K562 (cell line): ENCODE results near the gene PIGQ. TPM values are rescaled to one million over a fixed set of nuclear protein-coding genes. Genes with fewer than 3 reads are reported as not detected.

ENCODE experiments used
- CHD1 ChIP-seq: fragments of 200-600 bp; sonication (generic); IDR thresholded peaks from one replicate; pipeline ENCODE4 v1.6.1; 2012; ENCODE audit warnings: mild to moderate bottlenecking, moderate library complexity, low read length, inconsistent platforms
- EP400 ChIP-seq: fragments of 450-650 bp; IDR thresholded peaks from 2 replicates; pipeline ENCODE4 v1.6.1; 2017; ENCODE audit warnings: antibody characterized with exemption, mild to moderate bottlenecking, moderate library complexity
- ETV6 ChIP-seq, 3 experiments: fragments of 150-350 bp in 1 of 3; sonication (generic) in 1 of 3; formaldehyde crosslinking in 1 of 3; IDR thresholded peaks; 2 replicates each; pipeline versions ENCODE4 v1.6.1 to v1.8.0; 2014 to 2022; ENCODE audit warnings: borderline replicate concordance in 2 of 3, low read depth in 2 of 3, antibody characterized with exemption in 1 of 3, low read length in 1 of 3, mild to moderate bottlenecking in 1 of 3, missing genetic modification reagents in 1 of 3
- HDAC8 ChIP-seq: fragments of 450-650 bp; IDR thresholded peaks from 2 replicates; pipeline ENCODE4 v1.6.1; 2016; ENCODE audit warnings: mild to moderate bottlenecking, missing genetic modification characterization, moderate library complexity, missing compliant biosample characterization
- HNRNPL ChIP-seq: fragments of 200-400 bp; formaldehyde crosslinking; IDR thresholded peaks from 2 replicates; pipeline ENCODE4 v1.6.1; 2017; ENCODE audit warnings: low read depth, mild to moderate bottlenecking, low read length
- KDM2B ChIP-seq: fragments of 250-450 bp; sonication (Bioruptor Pico); IDR thresholded peaks from 2 replicates; pipeline ENCODE4 v1.8.0; 2021; ENCODE audit warnings: mild to moderate bottlenecking, moderate library complexity
- L3MBTL2 ChIP-seq: fragments of 450-650 bp; IDR thresholded peaks from 2 replicates; pipeline ENCODE4 v1.6.1; 2016; ENCODE audit warnings: mild to moderate bottlenecking, moderate library complexity
- NFIC ChIP-seq: fragments of 450-650 bp; IDR thresholded peaks from 2 replicates; pipeline ENCODE4 v1.6.1; 2017; ENCODE audit warnings: mild to moderate bottlenecking, inconsistent platforms
- POLR2A ChIP-seq: fragments of 450-650 bp; conservative IDR thresholded peaks from 2 replicates; pipeline ENCODE4 v1.6.1; 2016
- RBFOX2 ChIP-seq: fragments of 200-400 bp; formaldehyde crosslinking; IDR thresholded peaks from 2 replicates; pipeline ENCODE4 v1.6.1; 2017; ENCODE audit warnings: low read depth, mild to moderate bottlenecking, low read length, moderate library complexity
- RHOXF2B ChIP-seq: fragments of 250-450 bp; sonication (Bioruptor Pico); conservative IDR thresholded peaks from 2 replicates; pipeline ENCODE4 v1.5.1; 2021
- TEAD4 ChIP-seq, 2 experiments: sonication (generic) in 1 of 2; formaldehyde crosslinking in 1 of 2; IDR thresholded peaks; 2 replicates each; pipeline versions ENCODE4 v1.6.1 to v1.8.0; 2012 to 2022; ENCODE audit warnings: borderline replicate concordance in 1 of 2, inconsistent platforms in 1 of 2, low read length in 1 of 2, mild to moderate bottlenecking in 1 of 2, missing genetic modification reagents in 1 of 2
- ZNF174 ChIP-seq: fragments of 250-450 bp; sonication (Bioruptor Pico); IDR thresholded peaks from 2 replicates; pipeline ENCODE4 v1.4.0; 2020; ENCODE audit warnings: mild to moderate bottlenecking
- ZNF23 ChIP-seq: fragments of 250-450 bp; sonication (Bioruptor Pico); IDR thresholded peaks from 2 replicates; pipeline ENCODE4 v1.4.0; 2020; ENCODE audit warnings: mild to moderate bottlenecking
- polyA plus RNA-seq, 8 experiments: library from polyadenylated mRNA; depleted of rRNA in 4 of 8; stranded (reverse) in 5 of 8; unstranded in 3 of 8; fragments of >200 nt; fragmentation: Nextera tagmentation in 2 of 8; fragmentation: Illumina TruSeq in 1 of 8; extraction: Ambion mirVana in 2 of 8; extraction: Trizol in 1 of 8; gene quantifications; 2 replicates each; pipeline versions ENCODE4 v1.2.1 to v1.2.3, GENCODE V29; 2011 to 2014; ENCODE audit warnings: inconsistent platforms in 1 of 8, missing spikeins in 1 of 8
- total RNA-seq, 7 experiments: library from RNA; depleted of rRNA in 6 of 7; stranded (reverse); fragments of >200 nt in 6 of 7; fragmentation: Illumina TruSeq in 2 of 7; extraction: Trizol in 2 of 7; gene quantifications; 2 replicates each; pipeline versions ENCODE4 v1.2.1 to v1.2.3, GENCODE V29; 2011 to 2021; ENCODE audit warnings: low replicate concordance in 1 of 7
- TF ChIP-seq, protein P1 (sequence below): fragments of 450-650 bp; IDR thresholded peaks from 2 replicates; pipeline ENCODE4 v1.7.0; 2016; ENCODE audit warnings: borderline replicate concordance
- TF ChIP-seq, protein P2 (sequence below): sonication (generic); formaldehyde crosslinking; IDR thresholded peaks from 2 replicates; pipeline ENCODE4 v1.8.0; 2022; ENCODE audit warnings: mild to moderate bottlenecking, missing genetic modification reagents
- TF ChIP-seq, protein P3 (sequence below), 2 experiments: IDR thresholded peaks; 2 replicates each; pipeline ENCODE4 v1.6.1; 2012; ENCODE audit warnings: improper control_type of control experiment in 2 of 2, low read depth in 2 of 2, low read length in 2 of 2, borderline replicate concordance in 1 of 2

The PIGQ gene
- total and polyA plus RNA-seq, 9 of the 15 experiments (the other 6 are each of a cell fraction or from before 2014, with no cell fraction given) = 0.20 to 49.6 (median 11.7) TPM

DNA sequence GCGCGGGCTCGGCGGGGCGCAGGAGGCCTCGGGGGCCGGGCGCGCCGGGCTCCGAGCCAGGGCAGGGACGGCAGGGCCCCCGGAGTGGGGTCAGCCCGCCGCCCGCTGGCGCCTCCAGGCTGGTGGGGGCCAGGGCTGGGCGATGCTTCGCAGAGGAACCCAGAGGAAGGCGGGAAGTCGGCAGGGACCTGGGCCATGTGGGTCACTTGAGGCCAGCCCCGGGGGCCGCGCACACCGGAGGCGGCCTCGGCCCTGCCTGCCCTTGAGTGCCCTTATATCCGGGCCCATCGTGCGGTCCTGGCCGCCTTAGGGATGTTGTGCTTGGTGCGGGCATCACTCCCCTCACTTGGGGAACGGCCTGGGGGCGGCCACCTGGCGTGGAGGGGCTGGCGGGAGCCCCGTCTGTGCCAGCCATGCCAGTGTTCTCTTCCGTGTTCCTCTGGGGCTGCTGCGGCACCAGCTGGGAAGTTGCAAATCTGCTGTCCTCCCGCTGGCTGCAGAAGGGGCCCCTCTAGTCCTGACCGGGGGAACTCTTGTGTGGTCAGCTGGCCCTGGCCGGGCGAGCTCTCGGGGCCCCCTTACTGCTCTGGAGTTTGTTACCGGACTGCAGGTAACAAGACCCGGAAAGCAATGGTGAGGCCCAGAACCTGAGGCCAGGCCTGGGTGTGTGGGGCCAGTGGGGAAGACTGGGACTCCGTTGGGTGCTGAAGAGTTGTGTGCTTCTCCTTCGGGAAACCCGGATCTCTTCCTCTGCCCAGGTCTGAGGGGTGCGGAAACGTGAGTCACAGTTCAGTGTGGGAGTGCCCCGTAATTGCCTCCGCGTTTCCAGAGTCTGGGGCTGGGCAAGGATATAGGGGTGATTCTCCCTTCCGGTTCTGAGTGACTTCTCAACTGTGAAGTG is 41.4 kb upstream of the PIGQ start (continued):
- TF ChIP-seq, protein P1, sequence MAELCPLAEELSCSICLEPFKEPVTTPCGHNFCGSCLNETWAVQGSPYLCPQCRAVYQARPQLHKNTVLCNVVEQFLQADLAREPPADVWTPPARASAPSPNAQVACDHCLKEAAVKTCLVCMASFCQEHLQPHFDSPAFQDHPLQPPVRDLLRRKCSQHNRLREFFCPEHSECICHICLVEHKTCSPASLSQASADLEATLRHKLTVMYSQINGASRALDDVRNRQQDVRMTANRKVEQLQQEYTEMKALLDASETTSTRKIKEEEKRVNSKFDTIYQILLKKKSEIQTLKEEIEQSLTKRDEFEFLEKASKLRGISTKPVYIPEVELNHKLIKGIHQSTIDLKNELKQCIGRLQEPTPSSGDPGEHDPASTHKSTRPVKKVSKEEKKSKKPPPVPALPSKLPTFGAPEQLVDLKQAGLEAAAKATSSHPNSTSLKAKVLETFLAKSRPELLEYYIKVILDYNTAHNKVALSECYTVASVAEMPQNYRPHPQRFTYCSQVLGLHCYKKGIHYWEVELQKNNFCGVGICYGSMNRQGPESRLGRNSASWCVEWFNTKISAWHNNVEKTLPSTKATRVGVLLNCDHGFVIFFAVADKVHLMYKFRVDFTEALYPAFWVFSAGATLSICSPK = no peak
- TF ChIP-seq ZNF23 (CRISPR knock-in tag) = no peak
- TF ChIP-seq POLR2A = peak; percentile 77
- peak; percentile 18; the same call in 1 of the 2 replicates for TF ChIP-seq TEAD4 (IDR thresholded peaks at IDR 0.05; ENCODE audit: low read length)
- TF ChIP-seq TEAD4 (CRISPR knock-in tag; IDR thresholded peaks at IDR 0.05; ENCODE audit: borderline replicate concordance) = 0 out of 2 replicates have a peak, but pooled peaks have one; percentile 31
- TF ChIP-seq L3MBTL2 = peak; percentile 84
- no peak for TF ChIP-seq ZNF174 (CRISPR knock-in tag)
- TF ChIP-seq, protein P2, sequence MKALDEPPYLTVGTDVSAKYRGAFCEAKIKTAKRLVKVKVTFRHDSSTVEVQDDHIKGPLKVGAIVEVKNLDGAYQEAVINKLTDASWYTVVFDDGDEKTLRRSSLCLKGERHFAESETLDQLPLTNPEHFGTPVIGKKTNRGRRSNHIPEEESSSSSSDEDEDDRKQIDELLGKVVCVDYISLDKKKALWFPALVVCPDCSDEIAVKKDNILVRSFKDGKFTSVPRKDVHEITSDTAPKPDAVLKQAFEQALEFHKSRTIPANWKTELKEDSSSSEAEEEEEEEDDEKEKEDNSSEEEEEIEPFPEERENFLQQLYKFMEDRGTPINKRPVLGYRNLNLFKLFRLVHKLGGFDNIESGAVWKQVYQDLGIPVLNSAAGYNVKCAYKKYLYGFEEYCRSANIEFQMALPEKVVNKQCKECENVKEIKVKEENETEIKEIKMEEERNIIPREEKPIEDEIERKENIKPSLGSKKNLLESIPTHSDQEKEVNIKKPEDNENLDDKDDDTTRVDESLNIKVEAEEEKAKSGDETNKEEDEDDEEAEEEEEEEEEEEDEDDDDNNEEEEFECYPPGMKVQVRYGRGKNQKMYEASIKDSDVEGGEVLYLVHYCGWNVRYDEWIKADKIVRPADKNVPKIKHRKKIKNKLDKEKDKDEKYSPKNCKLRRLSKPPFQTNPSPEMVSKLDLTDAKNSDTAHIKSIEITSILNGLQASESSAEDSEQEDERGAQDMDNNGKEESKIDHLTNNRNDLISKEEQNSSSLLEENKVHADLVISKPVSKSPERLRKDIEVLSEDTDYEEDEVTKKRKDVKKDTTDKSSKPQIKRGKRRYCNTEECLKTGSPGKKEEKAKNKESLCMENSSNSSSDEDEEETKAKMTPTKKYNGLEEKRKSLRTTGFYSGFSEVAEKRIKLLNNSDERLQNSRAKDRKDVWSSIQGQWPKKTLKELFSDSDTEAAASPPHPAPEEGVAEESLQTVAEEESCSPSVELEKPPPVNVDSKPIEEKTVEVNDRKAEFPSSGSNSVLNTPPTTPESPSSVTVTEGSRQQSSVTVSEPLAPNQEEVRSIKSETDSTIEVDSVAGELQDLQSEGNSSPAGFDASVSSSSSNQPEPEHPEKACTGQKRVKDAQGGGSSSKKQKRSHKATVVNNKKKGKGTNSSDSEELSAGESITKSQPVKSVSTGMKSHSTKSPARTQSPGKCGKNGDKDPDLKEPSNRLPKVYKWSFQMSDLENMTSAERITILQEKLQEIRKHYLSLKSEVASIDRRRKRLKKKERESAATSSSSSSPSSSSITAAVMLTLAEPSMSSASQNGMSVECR (CRISPR knock-in tag) = peak; percentile 75
- TF ChIP-seq HNRNPL = peak; percentile 37; the same call in 1 of the 2 replicates
- peak; percentile 3 for TF ChIP-seq CHD1
- TF ChIP-seq RHOXF2B (CRISPR knock-in tag) = no peak
- TF ChIP-seq EP400 = peak; percentile 60
- peak; percentile 79 for TF ChIP-seq RBFOX2
- peak; percentile 23; the same call in 1 of the 2 replicates for TF ChIP-seq NFIC
- TF ChIP-seq, protein P3, sequence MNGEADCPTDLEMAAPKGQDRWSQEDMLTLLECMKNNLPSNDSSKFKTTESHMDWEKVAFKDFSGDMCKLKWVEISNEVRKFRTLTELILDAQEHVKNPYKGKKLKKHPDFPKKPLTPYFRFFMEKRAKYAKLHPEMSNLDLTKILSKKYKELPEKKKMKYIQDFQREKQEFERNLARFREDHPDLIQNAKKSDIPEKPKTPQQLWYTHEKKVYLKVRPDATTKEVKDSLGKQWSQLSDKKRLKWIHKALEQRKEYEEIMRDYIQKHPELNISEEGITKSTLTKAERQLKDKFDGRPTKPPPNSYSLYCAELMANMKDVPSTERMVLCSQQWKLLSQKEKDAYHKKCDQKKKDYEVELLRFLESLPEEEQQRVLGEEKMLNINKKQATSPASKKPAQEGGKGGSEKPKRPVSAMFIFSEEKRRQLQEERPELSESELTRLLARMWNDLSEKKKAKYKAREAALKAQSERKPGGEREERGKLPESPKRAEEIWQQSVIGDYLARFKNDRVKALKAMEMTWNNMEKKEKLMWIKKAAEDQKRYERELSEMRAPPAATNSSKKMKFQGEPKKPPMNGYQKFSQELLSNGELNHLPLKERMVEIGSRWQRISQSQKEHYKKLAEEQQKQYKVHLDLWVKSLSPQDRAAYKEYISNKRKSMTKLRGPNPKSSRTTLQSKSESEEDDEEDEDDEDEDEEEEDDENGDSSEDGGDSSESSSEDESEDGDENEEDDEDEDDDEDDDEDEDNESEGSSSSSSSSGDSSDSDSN (IDR thresholded peaks at IDR 0.05; ENCODE audit: borderline replicate concordance in 1 of 2, low read depth in 2 of 2, low read length in 2 of 2) = 0 out of 4 replicates have a peak, but pooled peaks of 1 of the 2 experiments have one; percentile 25
- 0 out of 2 replicates have a peak, but pooled peaks have one; percentile 6 for TF ChIP-seq KDM2B (CRISPR knock-in tag)
- TF ChIP-seq ETV6 (IDR thresholded peaks at IDR 0.05; ENCODE audit: borderline replicate concordance in 1 of 2, low read depth in 2 of 2, low read length in 1 of 2) = peak in 1 of 2 experiments; percentile 89; a peak in 3 of 4 replicates
- TF ChIP-seq ETV6 (CRISPR knock-in tag; IDR thresholded peaks at IDR 0.05; ENCODE audit: borderline replicate concordance) = no peak
- TF ChIP-seq HDAC8 = peak; percentile 70; the same call in 1 of the 2 replicates
